ENCODE measurements around the gene PIK3R3. TPM values are rescaled to one million over a fixed set of nuclear protein-coding genes. Genes with fewer than 3 reads are reported as not detected.
"Not testable (repeated sequence)": the region's sequence is repeated elsewhere in the genome, so short reads cannot be mapped to it uniquely, and the experiment has no call there.

PIK3R3 gene
- polyA plus RNA-seq, 3 donors: 24.6 to 29.3 (median 25.0) TPM

GRCh38 chr1:46072975-46073374 lies 59.5 kb downstream of the PIK3R3 start:
- DNase-seq: no peak

GRCh38 chr1:46070164-46070814 lies 62.1 kb downstream of the PIK3R3 start:
- no peak for DNase-seq

DNA sequence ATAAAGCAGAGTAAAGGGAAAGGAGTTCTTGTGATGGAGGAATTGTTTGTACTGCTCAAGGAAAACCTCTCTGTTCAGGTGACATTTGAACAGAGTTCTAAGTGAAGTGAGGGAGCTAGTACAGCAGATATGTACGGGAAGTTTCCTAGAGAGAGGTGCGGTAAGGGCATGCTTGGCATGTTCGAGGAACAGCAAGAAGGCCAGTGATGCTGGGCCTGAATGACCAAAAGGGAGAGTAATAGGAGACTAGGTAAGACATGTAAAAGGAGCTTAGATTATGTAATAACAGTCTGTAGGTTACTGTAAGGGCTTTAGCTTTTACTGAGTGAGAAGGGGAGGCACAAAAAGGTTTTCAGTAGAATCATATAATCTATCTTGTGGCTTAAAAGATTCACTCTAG lies 63.9 kb downstream of the PIK3R3 start:
- no peak for DNase-seq

DNA sequence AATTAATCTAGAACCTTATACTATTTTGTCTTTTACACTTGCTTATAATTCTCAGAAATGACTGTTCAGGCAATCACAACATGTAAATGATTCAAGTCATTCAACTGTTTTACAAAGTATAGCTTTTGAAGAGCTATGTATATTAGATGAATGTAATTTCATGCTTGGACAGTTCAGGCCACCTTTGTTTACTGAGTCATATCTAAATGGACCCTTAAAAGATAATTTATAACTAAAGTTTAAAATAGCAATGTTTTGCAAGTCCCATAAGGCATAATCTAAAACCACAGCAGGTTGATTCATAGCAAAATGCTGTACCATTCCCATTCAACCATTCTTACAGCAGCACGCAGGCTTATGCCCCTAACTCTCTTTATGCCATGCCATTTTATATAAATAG lies 64.8 kb downstream of the PIK3R3 start:
- no peak for DNase-seq

DNA sequence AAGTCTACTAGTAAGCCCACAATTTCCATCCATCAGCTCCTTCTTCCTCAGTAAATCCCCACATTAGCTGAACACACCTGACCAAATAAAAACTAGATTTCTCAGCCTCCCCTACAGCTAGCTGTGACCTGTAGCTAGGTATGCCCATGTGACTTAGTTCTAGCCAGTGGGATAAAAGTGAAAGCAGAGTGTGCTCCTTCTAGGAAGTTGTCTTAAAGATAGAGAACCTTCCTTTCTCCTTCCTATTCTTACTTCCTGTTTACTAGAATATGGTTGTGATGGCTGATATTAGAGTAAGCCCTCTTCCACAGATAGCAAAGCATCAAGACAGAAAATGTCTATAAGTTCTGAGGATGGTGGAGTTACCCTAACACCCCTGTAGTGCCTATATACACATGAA lies 67.0 kb downstream of the PIK3R3 start:
- no peak for DNase-seq

- no peak for DNase-seq
Measured at GRCh38 chr1:46064708-46065107, 67.7 kb downstream of the PIK3R3 start.

DNA sequence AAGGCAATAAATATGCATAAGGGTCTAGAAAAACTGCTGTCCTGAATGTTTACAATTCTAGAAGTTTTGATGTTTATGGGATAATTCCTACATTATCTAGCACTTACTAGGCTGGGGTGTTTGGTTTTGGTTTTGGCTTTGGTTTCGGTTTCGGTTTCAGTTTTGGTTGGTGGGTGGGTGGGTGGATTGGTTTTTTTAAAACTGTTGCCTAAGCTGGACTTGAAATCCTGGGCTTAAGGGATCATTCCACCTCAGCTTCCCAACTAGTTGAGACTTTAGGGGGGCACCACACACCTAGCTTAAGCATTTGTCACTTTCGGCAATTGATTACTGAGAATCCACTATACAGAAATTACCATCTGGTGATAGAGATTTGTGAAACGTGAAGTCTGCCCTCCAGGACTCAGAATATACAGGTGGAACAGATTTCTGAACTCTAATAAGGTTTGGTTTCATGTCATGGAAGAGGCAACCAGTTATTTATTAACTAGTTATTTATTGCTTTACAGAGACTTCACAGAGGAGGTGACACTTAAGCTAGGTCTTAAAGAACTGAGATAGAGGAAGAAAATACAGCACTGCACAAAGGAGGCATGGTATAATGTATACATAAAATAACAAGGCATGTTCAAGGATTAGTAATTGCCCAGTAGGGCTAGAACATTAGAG lies 69.6 kb downstream of the PIK3R3 start:
- no peak for DNase-seq

DNA sequence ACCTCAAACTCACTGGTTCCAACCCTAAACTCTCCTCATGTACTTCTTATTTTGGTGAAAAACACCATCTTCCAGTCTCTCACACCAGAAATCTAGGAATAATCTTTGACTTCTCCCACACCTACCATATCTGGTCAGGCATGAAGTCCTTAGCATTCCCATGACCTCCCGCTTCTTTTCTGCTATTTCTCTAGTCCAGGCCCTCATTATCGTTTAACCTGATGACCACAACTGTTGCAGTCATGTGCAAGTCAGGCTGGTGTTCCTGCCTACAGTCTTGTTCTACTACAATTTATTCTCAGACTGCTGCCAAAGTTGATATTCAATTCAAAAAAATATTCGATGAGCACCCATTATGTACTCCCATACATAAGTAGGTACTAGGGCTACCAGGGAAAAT lies 71.3 kb downstream of the PIK3R3 start:
- no peak for DNase-seq

- DNase-seq: no peak
Measured at GRCh38 chr1:46058936-46059335, 73.5 kb downstream of the PIK3R3 start.

DNA sequence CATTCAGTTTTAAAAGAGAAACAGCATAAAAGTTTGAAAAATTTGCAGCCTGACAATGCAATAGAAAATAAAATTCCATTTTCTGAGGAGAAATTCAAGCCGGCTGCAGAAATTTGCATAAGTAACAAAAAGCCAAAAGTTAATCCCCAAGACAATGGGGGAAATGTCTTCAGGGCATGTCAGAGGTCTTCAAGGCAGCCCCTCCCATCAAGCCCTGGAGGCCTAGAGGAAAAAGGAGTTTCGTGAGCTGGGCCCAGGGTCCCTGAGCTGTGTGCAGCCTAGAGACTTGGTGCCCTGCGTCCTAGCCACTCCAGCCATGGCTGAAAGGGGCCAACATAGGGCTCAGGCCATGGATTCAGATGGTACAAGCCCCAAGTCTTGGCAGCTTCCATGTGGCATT lies 74.6 kb downstream of the PIK3R3 start:
- no peak for DNase-seq

GRCh38 chr1:46057215-46057614 lies 75.2 kb downstream of the PIK3R3 start:
- DNase-seq: not testable (repeated sequence)

- DNase-seq: no peak
Measured at GRCh38 chr1:46056325-46056724, 76.1 kb downstream of the PIK3R3 start.

DNA sequence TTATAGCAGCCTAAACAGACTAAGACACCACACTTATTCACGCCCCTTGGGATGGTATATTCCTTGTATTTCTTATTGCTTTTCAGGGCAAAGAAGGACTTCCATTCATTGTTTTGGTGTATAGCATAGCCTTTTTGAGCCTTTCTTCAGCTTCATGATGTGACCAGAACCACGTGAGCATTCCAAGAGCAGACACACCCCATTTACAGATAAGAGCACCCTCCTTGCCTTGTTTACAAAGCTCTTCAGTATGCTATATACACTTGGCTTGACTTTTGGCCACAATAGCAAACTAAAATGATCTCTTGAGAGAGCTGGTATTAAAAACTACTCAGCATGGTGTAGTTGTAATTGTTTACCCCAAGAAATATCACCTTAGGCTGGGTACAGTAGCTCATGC lies 78.7 kb downstream of the PIK3R3 start:
- DNase-seq: no peak

GRCh38 chr1:46044116-46044515 lies 88.3 kb downstream of the PIK3R3 start:
- DNase-seq: no peak

GRCh38 chr1:46043458-46044017 lies 88.9 kb downstream of the PIK3R3 start:
- no peak for DNase-seq

DNA sequence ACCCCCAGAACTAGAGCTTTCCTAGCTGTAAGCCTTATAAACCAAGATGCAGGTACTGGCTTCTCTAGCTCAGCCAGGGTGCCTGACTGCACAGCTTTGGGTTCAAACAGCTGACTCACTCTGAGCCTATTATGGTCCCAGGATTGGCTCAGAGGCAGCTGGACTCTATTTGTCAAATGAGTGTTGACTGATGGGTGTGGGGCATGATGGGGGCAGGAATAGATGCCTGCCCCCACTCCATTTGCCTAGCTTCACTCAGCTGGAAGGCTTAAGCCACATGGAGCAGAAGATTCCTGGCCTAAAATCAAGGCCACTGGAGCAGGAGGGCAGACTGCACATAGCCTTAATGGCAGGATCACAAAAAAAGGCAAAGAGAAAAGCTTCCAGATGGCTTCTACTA lies 90.5 kb downstream of the PIK3R3 start:
- DNase-seq: no peak

- no peak for DNase-seq
Measured at GRCh38 chr1:46041551-46041950, 90.9 kb downstream of the PIK3R3 start.

GRCh38 chr1:46039571-46040052 lies 92.8 kb downstream of the PIK3R3 start:
- DNase-seq: no peak

GRCh38 chr1:46036894-46037839 lies 95.3 kb downstream of the PIK3R3 start:
- peak; percentile 74 for DNase-seq

DNA sequence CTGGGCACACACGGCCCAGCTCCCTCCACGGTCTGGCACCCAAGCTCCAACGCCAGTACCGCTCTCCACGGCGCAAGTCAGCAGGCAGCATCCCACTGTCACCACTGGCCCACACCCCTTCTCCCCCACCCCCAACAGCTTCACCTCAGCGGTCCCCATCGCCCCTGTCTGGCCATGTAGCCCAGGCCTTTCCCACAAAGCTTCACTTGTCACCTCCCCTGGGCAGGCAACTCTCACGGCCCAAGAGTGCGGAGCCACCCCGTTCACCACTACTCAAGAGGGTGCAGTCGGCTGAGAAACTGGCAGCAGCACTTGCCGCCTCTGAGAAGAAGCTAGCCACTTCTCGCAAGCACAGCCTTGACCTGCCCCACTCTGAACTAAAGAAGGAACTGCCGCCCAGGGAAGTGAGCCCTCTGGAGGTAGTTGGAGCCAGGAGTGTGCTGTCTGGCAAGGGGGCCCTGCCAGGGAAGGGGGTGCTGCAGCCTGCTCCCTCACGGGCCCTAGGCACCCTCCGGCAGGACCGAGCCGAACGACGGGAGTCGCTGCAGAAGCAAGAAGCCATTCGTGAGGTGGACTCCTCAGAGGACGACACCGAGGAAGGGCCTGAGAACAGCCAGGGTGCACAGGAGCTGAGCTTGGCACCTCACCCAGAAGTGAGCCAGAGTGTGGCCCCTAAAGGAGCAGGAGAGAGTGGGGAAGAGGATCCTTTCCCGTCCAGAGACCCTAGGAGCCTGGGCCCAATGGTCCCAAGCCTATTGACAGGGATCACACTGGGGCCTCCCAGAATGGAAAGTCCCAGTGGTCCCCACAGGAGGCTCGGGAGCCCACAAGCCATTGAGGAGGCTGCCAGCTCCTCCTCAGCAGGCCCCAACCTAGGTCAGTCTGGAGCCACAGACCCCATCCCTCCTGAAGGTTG lies 97.6 kb downstream of the PIK3R3 start:
- DNase-seq: no peak
